ENCODE results near the gene ERGIC3. TPM values are rescaled to one million over a fixed set of nuclear protein-coding genes. Genes with fewer than 3 reads are reported as not detected.

The ERGIC3 gene
- total RNA-seq, 2 donors from 2014 or later: 120 to 136 TPM

- peaks cover 15% of the 10 kb centered on the region for H3K4me1 ChIP-seq
- DNase-seq (no peak), ATAC-seq (no peak)
- 89% methylated on average over 4 of the region's 4 CpGs; no CpG with 5 or more reads in 1 of the 2 donors for WGBS, 2 donors
- no peak overlapping the region for H3K4me3 ChIP-seq
- no peak overlapping the region for H3K27ac ChIP-seq
- TF ChIP-seq CTCF (IDR thresholded peaks at IDR 0.05) (no peak), POLR2A (IDR thresholded peaks at IDR 0.05) (no peak)
- intact Hi-C loops (cut with DNase I): loop anchor here (10.0 kb wide), 1 partner anchor 89 kb away; the partner anchor contains the start of genes NFS1 and ROMO1
- H3K36me3 ChIP-seq (replicated peaks in 1 of 2; ENCODE audit: insufficient read depth in 1 of 2, low read depth in 2 of 2): no peaks in the 10 kb centered on the region
- H3K9me3 ChIP-seq: no peaks in the 10 kb centered on the region
- H3K27me3 ChIP-seq: no peaks in the 10 kb centered on the region
These were observed 64.2 kb downstream of the ERGIC3 start for GRCh38 chr20:35606127-35606526.

Small RNA genes lying within 50 kb of the gene (small RNA-seq; reads per million reads assigned to genes)
- not detected for gene RPL37P1

Other genes with a start within 250 kb of the ERGIC3 start
- gene FAM83C, start 249.7 kb upstream of the ERGIC3 start, total RNA-seq: not detected
- 10 to 100 TPM; 16.1 to 43.2 TPM for gene UQCC1, start 130.1 kb upstream of the ERGIC3 start, total RNA-seq
- gene GDF5, start 103.8 kb upstream of the ERGIC3 start, total RNA-seq: under 1 TPM in 1 of 2 donors, not detected in 1; 0.66 TPM
- 10 to 100 TPM in 1 of 2 donors, 1 to 10 TPM in 1; 7.8 to 27.0 TPM for gene CEP250, start 86.5 kb upstream of the ERGIC3 start, total RNA-seq
- gene C20orf173, start 12.4 kb upstream of the ERGIC3 start, total RNA-seq: not detected
- gene SPAG4, start 73.8 kb downstream of the ERGIC3 start, total RNA-seq: 10 to 100 TPM; 17.9 to 22.1 TPM
- gene CPNE1, start 122.8 kb downstream of the ERGIC3 start, total RNA-seq: 10 to 100 TPM; 87.3 to 93.9 TPM
- gene RBM12, start 122.8 kb downstream of the ERGIC3 start, total RNA-seq: 10 to 100 TPM; 14.8 to 22.3 TPM
- 10 to 100 TPM; 15.8 to 22.1 TPM for gene NFS1, start 157.3 kb downstream of the ERGIC3 start, total RNA-seq
- 100 to 1,000 TPM in 1 of 2 donors, 10 to 100 TPM in 1; 55.0 to 192 TPM for gene ROMO1, start 157.3 kb downstream of the ERGIC3 start, total RNA-seq
- 100 to 1,000 TPM; 264 to 309 TPM for gene RBM39, start 200.2 kb downstream of the ERGIC3 start, total RNA-seq
- 10 to 100 TPM; 17.6 to 25.1 TPM for gene PHF20, start 229.9 kb downstream of the ERGIC3 start, total RNA-seq